ENCODE results near the gene RESP18.
A peak's percentile ranks its signal among the peaks of the same experiment; 100 is the strongest.
"Not testable (repeated sequence)": the region's sequence is repeated elsewhere in the genome, so short reads cannot be mapped to it uniquely, and the experiment has no call there.

The RESP18 gene

DNA sequence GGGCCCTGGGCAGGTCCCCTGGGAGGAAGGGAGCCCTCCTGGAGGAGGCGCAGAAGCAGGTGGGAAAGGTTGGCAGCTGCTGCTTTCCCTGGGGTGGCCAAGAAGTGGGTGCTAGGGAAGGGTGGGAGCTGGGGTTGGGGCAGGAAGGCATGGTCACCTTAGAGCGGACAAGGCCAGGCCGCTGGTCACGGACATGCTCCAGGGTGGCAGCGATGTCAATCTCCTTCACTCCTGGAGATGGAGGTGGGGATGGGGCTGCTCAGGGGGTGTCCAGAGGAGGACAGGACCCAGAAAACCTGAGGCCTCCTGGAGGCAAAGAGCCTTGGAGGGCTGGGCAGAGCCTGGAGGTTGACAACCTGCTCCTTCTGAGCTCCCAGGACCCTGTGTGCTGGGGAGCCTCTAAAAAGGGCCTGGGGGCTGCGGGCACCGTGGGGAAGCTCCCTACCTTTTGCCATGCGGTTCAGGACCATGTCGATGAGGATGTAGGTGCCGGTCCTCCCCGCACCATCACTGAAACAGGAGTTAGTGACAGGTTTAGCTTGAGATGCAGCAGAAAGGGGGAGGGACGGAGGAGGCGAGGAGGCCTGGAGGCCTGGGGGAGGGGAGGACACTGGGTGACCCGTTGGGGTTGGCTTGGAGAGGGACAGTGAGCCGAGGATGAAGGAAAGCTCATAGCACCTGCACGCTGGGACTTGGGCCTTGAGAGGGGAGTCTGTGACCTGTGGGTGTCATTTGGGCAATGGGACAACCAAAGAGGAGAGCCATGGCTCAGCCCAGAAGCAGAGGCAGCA lies 42.0 kb downstream of the RESP18 start:
- DNase-seq: no peak

- DNase-seq: no peak
These were observed 42.8 kb downstream of the RESP18 start for GRCh38 chr2:219289537-219290361.

DNA sequence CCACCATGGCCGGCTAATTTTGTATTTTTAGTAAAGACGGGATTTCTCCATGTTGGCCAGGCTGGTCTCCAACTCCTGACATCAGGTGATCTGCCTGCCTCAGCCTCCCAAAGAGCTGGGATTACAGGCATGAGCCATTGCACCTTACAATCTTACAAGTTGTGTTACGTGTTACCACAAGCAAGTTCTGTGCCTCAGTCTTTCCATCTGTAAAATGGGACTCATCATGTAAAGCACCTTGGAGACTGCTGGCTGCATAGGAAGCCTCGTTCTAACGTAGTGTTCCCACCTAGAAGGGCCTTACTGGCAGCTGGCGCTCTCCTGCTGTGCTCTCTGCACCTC lies 43.4 kb downstream of the RESP18 start:
- DNase-seq: no peak

- DNase-seq: no peak
These were observed 44.8 kb downstream of the RESP18 start for GRCh38 chr2:219287580-219288265.

DNA sequence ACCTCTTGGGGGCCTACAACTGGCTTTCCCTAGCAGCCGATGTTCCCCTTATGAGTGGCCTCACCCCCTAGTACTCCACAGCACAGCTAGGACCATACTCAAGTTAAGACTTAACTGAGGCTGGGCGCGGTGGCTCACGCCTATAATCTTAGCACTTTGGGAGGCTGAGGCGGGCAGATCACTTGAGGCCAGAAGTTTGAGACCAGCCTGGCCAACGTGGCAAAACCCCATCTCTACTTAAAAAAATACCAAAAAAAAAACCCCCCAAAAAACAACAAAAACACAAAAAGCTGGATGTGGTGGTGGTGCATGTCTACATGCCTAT lies 45.5 kb downstream of the RESP18 start:
- not testable (repeated sequence) for DNase-seq

GRCh38 chr2:219286436-219287115 lies 46.0 kb downstream of the RESP18 start:
- no peak for DNase-seq

DNA sequence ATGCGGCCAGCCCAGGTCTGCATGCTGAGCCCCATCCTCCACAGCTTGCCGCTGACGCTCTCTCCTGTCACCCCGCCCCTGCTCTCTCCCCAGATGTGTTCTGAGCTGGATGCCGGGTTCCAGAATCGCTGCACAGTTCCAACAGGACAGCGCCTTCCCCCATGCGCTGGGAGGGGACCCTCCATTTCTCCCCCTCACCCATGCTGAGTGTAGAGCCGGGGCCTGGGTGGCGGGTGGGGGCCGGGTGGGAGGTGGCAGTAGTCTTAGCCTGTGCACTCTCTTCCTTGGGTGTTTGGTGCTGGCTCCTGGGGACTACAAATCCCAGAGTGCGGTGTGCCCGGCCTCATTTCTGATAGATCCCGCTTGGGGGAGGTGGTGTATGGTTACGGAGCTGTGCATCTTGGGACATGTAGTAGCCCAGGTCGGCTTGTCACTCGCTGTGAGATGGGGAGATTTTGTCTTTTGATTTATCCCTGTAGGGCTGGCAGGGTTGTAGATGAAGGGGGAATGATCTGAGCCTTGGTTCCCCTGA lies 46.6 kb downstream of the RESP18 start:
- DNase-seq: no peak

DNA sequence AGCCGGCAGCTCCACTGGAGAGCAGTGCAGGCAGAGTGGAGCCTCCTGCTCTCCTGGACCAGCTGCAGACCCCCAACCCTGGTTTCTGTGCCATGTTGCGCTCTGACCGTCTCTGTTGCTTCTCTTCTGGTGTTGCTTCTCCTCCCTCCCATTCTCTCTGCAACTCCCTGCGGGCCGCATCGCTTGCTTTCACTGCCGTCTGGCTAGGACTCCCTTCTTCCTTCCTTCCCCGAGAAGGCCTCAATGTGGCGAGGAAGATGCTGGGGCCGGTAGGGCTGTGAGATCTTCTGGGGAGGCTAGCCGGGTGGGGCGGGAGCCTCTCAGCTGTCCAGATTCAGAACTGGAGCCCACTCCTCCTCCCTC lies 47.2 kb downstream of the RESP18 start:
- DNase-seq: no peak

- no peak for DNase-seq
These were observed 47.8 kb downstream of the RESP18 start for GRCh38 chr2:219284501-219285372.

DNA sequence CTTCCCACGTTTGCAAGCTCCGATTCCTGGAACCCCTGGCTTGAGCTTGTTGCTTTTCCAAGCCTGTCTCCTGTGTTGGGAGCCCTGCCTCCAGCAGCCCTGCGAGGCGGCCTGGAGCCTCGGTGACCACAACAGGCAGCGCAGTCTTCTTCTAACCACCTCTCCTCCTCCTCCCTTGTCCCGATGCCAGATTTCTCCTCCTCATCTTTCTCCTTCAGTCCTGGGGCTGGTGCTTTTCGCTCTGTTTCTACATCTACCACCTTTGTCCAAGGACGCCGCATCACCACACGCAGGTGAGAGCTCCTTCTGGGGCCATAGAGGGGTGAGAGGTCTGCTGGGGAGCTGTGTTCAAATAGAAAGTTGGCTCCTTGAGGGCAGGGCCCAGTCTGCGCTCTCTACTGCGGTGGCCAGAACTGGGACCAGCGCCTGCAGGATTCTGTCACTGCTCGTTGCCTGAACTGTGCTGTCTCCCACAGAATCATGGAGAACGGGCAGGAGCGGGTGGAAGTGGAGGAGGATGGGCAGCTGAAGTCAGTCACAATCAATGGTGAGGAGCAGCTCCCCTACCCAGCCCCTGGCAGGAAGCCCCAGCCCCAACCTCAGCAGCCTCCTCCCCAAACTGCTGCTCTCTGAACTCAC lies 49.5 kb downstream of the RESP18 start:
- no peak for DNase-seq

DNA sequence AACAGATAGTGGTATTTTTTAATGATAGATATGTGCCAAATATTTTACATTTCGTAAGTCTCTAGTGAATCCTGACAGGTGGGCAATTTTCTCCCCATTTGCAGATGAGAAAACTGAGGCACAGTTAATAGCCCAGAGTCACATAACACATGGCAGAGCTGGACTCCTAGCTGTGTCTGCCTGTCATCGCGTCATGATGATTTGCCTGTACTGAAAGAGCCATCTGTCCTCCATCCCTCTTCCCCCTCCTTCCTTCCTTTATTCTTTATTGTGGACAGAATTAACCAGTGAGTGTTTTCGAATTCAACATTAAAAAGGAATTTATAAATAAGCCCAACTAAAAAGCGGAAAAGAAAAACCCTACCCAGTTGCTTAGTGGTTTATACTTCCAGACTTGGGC lies 50.2 kb downstream of the RESP18 start:
- no peak for DNase-seq

GRCh38 chr2:219281588-219281987 lies 51.0 kb downstream of the RESP18 start:
- no peak for DNase-seq

DNA sequence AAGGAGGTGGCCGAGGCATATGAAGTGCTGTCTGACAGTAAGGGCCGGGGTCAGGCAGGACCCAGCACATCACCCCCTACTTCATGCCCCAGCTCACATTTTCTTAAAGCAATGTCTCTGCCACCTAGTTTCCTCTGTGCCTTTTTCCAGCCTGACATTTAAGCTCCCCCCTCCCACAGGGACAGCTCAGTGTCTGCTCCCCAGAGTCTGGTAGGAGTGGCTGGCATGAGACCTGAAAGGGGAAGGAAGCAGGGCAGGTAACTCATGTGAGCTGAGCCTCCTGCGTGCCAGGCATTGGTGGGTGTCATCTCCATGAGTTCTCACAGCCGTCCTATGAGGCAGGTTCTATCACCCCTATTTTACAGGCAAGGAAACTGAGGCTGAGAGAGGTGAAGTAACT lies 51.9 kb downstream of the RESP18 start:
- DNase-seq: no peak

DNA sequence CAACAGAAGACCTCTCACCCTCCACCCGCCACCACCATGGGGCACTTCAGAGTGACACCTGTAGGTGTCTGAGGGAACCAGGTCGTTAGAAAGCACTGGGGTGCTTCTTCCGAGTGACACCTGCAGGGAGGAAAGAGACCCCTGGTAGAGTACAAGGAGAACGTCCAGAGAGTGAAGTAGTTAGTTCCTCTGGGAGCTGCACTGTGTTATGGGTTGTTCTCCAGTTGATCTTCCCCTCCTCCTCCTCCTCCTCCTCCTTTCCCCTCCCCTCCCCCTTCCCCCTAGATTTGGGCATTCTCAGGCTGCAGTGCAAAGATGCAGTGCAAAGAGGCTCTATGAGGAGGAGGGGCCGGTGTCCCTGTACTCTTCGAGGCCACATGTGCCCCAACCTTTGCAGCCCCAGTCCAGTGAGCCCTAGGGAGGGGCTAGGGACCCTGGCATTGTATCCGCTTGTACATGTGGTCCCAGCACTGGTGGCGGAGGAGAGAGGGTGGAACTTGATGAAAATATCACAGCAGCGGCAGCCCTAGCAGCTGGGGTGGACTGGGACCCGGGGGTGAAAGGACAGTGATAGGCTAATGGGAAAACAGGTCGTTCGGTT lies 52.5 kb downstream of the RESP18 start:
- no peak for DNase-seq

DNA sequence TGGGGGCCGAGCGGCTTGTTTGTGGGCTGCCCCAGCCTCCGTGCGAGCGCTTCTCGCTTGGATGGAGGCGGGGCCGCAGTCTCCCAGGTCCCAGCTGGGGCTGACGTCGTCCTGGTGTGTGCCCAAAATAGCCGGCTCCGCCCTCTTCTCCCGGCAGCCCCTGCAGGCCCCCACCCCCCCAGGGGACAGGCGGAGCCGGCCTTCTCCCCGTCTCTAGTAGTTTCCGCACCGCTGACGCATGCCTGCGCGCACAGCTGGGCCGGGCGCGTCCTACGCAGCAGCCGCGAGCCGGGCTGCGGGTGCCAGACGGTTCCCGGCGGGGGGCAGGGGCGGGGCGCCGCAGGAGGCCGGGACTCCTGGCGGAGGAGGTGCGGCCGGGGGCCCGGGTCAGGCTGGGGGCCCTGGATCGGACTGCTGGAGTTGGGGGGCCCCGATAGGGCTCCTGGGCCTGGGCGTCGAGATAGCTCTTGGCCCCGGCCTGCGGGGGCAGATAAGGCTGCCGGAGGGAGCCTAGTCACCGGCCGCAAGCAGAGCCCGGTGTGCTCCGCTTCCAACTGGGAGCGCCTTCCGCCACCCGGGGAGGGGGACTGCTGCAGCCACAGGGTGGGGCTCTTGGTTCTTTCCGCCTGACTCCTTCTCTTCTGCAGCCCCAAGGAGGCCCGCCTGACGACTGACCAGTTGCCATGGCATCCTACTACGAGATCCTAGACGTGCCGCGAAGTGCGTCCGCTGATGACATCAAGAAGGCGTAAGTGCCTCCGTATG lies 53.2 kb downstream of the RESP18 start, which contains the start of gene DNAJB2:
DNAJB2 (plus strand) TSS at position 216 of the 765 bp plus-strand sequence; CDS start at position 684, 468 bp downstream.
- DNase-seq: peak; percentile 100

- DNase-seq: no peak
These were observed 53.8 kb downstream of the RESP18 start for GRCh38 chr2:219278655-219279150.

GRCh38 chr2:219277703-219278654 lies 54.6 kb downstream of the RESP18 start:
- peak; percentile 74 for DNase-seq
